ENCODE data around the gene SAMD15. TPM values are rescaled to one million over a fixed set of nuclear protein-coding genes. Genes with fewer than 3 reads are reported as not detected.

The SAMD15 gene
- total RNA-seq, 1 experiment from 2014 or later = 1.2 TPM

- Histone ChIP-seq H3K36me3 (ENCODE audit: low read depth, low read length) (no peaks in the 10 kb centered on the region; the same call in 1 of the 2 replicates), H3F3A (ENCODE audit: low read length, unreplicated experiment) (no peaks in the 10 kb centered on the region), H3K79me2 (ENCODE audit: low read length) (no peaks in the 10 kb centered on the region), H3K9me2 (replicated peaks; ENCODE audit: low read length) (no peaks in the 10 kb centered on the region), H3K9me3 (ENCODE audit: low read length) (no peaks in the 10 kb centered on the region), H2AFZ (ENCODE audit: low read length) (no peak overlapping the region), H3K4me1 (ENCODE audit: insufficient read depth, low read length) (no peaks in the 10 kb centered on the region), H4K20me1 (ENCODE audit: low read length) (no peaks in the 10 kb centered on the region), H3K27ac (ENCODE audit: low read length) (no peak overlapping the region), H3K4me3 (ENCODE audit: low read length) (no peak overlapping the region), H3K4me2 (ENCODE audit: low read length) (no peak overlapping the region), H3K27me3 (ENCODE audit: low read length) (no peaks in the 10 kb centered on the region), H3K9ac (ENCODE audit: low read length) (no peak overlapping the region)
- DNase-seq (no peak), ATAC-seq (no peak)
- ChIA-PET CTCF (no interaction called here), POLR2A (ENCODE audit: unreplicated experiment) (no interaction called here)
- TF ChIP-seq EZH2phosphoT487 (IDR thresholded peaks at IDR 0.05; ENCODE audit: borderline replicate concordance, low read length) (no peak), CTCF (conservative IDR thresholded peaks at IDR 0.05; ENCODE audit: low read depth, low read length) (no peak), EZH2 (IDR thresholded peaks at IDR 0.05; ENCODE audit: low read length, unreplicated experiment) (no peak)
- no TSS peak for BruUV-seq (replicated peaks)
- intact Hi-C loops (cut with micrococcal nuclease) = no loop called here
Measured at GRCh38 chr14:77342726-77343397, 34.3 kb upstream of the SAMD15 start.

GRCh38 chr14:77343662-77344061 lies 33.5 kb upstream of the SAMD15 start:
- no peaks in the 10 kb centered on the region for H4K20me1 ChIP-seq (ENCODE audit: low read length)
- ChIA-PET POLR2A (ENCODE audit: unreplicated experiment) (no interaction called here), CTCF (no interaction called here)
- H3K36me3 ChIP-seq (ENCODE audit: low read depth, low read length) = no peaks in the 10 kb centered on the region; the same call in 1 of the 2 replicates
- H3K9me2 ChIP-seq (replicated peaks; ENCODE audit: low read length) = no peaks in the 10 kb centered on the region
- DNase-seq (no peak), ATAC-seq (no peak)
- no peak overlapping the region for H3K4me2 ChIP-seq (ENCODE audit: low read length)
- TF ChIP-seq EZH2 (IDR thresholded peaks at IDR 0.05; ENCODE audit: low read length, unreplicated experiment) (no peak), EZH2phosphoT487 (IDR thresholded peaks at IDR 0.05; ENCODE audit: borderline replicate concordance, low read length) (no peak), CTCF (conservative IDR thresholded peaks at IDR 0.05; ENCODE audit: low read depth, low read length) (no peak)
- H2AFZ ChIP-seq (ENCODE audit: low read length) = no peak overlapping the region
- H3K9me3 ChIP-seq (ENCODE audit: low read length) = no peaks in the 10 kb centered on the region
- intact Hi-C loops (cut with micrococcal nuclease) = no loop called here
- H3K9ac ChIP-seq (ENCODE audit: low read length) = no peak overlapping the region
- H3F3A ChIP-seq (ENCODE audit: low read length, unreplicated experiment) = no peaks in the 10 kb centered on the region
- H3K4me3 ChIP-seq (ENCODE audit: low read length) = no peak overlapping the region
- no peaks in the 10 kb centered on the region for H3K79me2 ChIP-seq (ENCODE audit: low read length)
- H3K4me1 ChIP-seq (ENCODE audit: insufficient read depth, low read length) = no peaks in the 10 kb centered on the region
- H3K27me3 ChIP-seq (ENCODE audit: low read length) = no peaks in the 10 kb centered on the region
- H3K27ac ChIP-seq (ENCODE audit: low read length) = no peak overlapping the region
- BruUV-seq (replicated peaks) = no TSS peak

DNA sequence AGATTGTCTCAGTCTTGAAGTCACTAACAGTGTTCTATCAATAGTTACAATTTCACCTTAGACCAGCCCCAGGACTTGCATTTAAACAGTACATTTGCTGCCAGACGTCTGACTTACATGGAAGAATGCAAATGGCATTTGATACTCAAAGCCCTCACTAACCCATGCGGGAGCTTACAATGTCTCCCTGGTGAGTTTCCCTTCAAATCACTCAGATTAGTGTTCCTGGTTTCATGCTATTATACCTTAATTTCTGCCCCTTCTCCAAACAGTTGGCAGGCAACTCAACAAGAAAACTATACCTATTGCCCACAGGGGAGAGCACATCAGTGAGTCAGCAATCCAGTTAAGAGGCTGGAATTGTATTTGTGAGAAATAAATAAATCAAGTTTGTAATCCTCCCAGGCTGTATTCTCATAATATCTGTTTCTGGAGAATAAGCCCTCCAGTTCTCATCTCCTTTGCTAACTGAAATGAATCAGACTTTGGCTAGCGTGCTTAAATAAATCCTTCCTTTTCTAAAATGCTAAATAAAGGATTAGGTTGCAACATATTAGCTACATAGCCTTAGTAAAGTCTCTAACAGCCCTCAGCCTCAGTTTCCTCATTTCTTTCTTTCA lies 32.7 kb upstream of the SAMD15 start:
- no peaks in the 10 kb centered on the region for H3K4me1 ChIP-seq (ENCODE audit: insufficient read depth, low read length)
- no peak overlapping the region for H3K4me3 ChIP-seq (ENCODE audit: low read length)
- no peaks in the 10 kb centered on the region; the same call in 1 of the 2 replicates for H3K36me3 ChIP-seq (ENCODE audit: low read depth, low read length)
- H3K27ac ChIP-seq (ENCODE audit: low read length) = no peak overlapping the region
- no peak overlapping the region for H2AFZ ChIP-seq (ENCODE audit: low read length)
- H3F3A ChIP-seq (ENCODE audit: low read length, unreplicated experiment) = no peaks in the 10 kb centered on the region
- intact Hi-C loops (cut with micrococcal nuclease) = no loop called here
- no peaks in the 10 kb centered on the region for H3K79me2 ChIP-seq (ENCODE audit: low read length)
- BruUV-seq (replicated peaks) = no TSS peak
- H3K27me3 ChIP-seq (ENCODE audit: low read length) = no peaks in the 10 kb centered on the region
- TF ChIP-seq EZH2phosphoT487 (IDR thresholded peaks at IDR 0.05; ENCODE audit: borderline replicate concordance, low read length) (no peak), EZH2 (IDR thresholded peaks at IDR 0.05; ENCODE audit: low read length, unreplicated experiment) (no peak), CTCF (conservative IDR thresholded peaks at IDR 0.05; ENCODE audit: low read depth, low read length) (no peak)
- DNase-seq (peak; percentile 20), ATAC-seq (no peak)
- H3K9me2 ChIP-seq (replicated peaks; ENCODE audit: low read length) = no peaks in the 10 kb centered on the region
- CTCF ChIA-PET = no interaction called here
- H3K9me3 ChIP-seq (ENCODE audit: low read length) = no peaks in the 10 kb centered on the region
- no peak overlapping the region for H3K4me2 ChIP-seq (ENCODE audit: low read length)
- H4K20me1 ChIP-seq (ENCODE audit: low read length) = no peaks in the 10 kb centered on the region
- POLR2A ChIA-PET (ENCODE audit: unreplicated experiment) = no interaction called here
- H3K9ac ChIP-seq (ENCODE audit: low read length) = no peak overlapping the region
